HCT116 (cell line): ENCODE measurements around the gene HOXD8. TPM values are rescaled to one million over a fixed set of nuclear protein-coding genes. Genes with fewer than 3 reads are reported as not detected.

Source experiments
- ATAC-seq: fragments of 200-7000 bp; cut with Tn5 transposase; 2 replicates; pipeline ENCODE4 v1.9.1; 2020; ENCODE audit warnings: mild to moderate bottlenecking, moderate library complexity
- BruUV-seq: library from RNA; stranded (reverse); fragments of 400-500 nt; replicated peaks from 2 replicates; lab custom pipeline; 2021; lab: Mats Ljungman, UMichigan
- CTCF ChIA-PET: fragments of 300-600 bp; sonication (Branson Sonifier 250); formaldehyde crosslinking; loops from one replicate; lab custom pipeline; 2021; ENCODE audit warnings: antibody characterized with exemption; lab: Charles Lee
- POLR2A ChIA-PET: fragments of 300-600, 350-600 bp; sonication (Branson Sonifier 250); formaldehyde crosslinking; loops from one replicate; lab custom pipeline; 2021; ENCODE audit warnings: antibody characterized with exemption; lab: Charles Lee
- RAD21 ChIA-PET, 2 experiments: fragments of 300-600 bp; sonication (Branson Sonifier 250); formaldehyde crosslinking; loops; one replicate each; lab custom pipeline; 2023; ENCODE audit warnings: low total read pairs in 2 of 2; ENCODE audit not compliant: uncharacterized antibody in 2 of 2, unreplicated experiment in 2 of 2, low non-redundant PET in 1 of 2; lab: Charles Lee
- DNase-seq: peaks from one replicate; pipeline ENCODE4 v3.0.0-alpha.2; 2010; ENCODE audit warnings: low read depth, low spot score
- H2AFZ ChIP-seq: fragments of 200-600 bp; shearing (Covaris generic), sonication (generic); 2 replicates; pipeline ENCODE4 v1.6.1; 2017; ENCODE audit warnings: low read depth, mixed run types, mixed read lengths, antibody characterized with exemption, low read length; ENCODE audit not compliant: poor library complexity, severe bottlenecking
- H3K27ac ChIP-seq: 2 replicates; pipeline ENCODE4 v1.5.1; 2012; ENCODE audit warnings: low read depth, low read length
- H3K27me3 ChIP-seq: fragments of 200-600 bp; sonication (generic); 2 replicates; pipeline ENCODE4 v1.6.1; 2016; ENCODE audit warnings: mixed run types, low read length, mixed read lengths; ENCODE audit not compliant: insufficient read depth
- H3K36me3 ChIP-seq, 2 experiments: fragments of 200-500 bp in 1 of 2; fragments of 200-600 bp in 1 of 2; sonication (Bioruptor generic) in 1 of 2; sonication (generic) in 1 of 2; 2 replicates each; pipeline versions ENCODE4 v1.5.1 to v1.6.1; 2014 to 2016; ENCODE audit warnings: low read length in 2 of 2, inconsistent platforms in 1 of 2, mixed read lengths in 1 of 2, mixed run types in 1 of 2; ENCODE audit not compliant: insufficient read depth in 2 of 2, control insufficient read depth in 1 of 2
- H3K4me1 ChIP-seq, 2 experiments: fragments of 200-600 bp in 1 of 2; sonication (generic) in 1 of 2; 2 replicates each; pipeline versions ENCODE4 v1.5.1 to v1.6.1; 2012 to 2017; ENCODE audit warnings: low read length in 2 of 2, inconsistent platforms in 1 of 2, mild to moderate bottlenecking in 1 of 2, mixed read lengths in 1 of 2, mixed run types in 1 of 2, moderate library complexity in 1 of 2; ENCODE audit not compliant: insufficient read depth in 2 of 2, control insufficient read depth in 1 of 2
- H3K4me2 ChIP-seq: fragments of 200-600 bp; sonication (generic); 2 replicates; pipeline ENCODE4 v1.6.1; 2017; ENCODE audit warnings: mixed run types, low read length, mixed read lengths
- H3K4me3 ChIP-seq, 2 experiments: fragments of 200-600 bp in 1 of 2; sonication (generic) in 1 of 2; replicated peaks in 1 of 2; 2 replicates each; pipeline ENCODE4 v1.5.1; 2011 to 2016; ENCODE audit warnings: low read length in 2 of 2, control low read depth in 1 of 2, low read depth in 1 of 2, mild to moderate bottlenecking in 1 of 2, mixed read lengths in 1 of 2, mixed run types in 1 of 2
- H3K79me2 ChIP-seq: fragments of 200-600 bp; sonication (generic); 2 replicates; pipeline ENCODE4 v1.6.1; 2017; ENCODE audit warnings: mild to moderate bottlenecking, mixed run types, low read length, moderate library complexity, mixed read lengths; ENCODE audit not compliant: insufficient read depth
- H3K9ac ChIP-seq: fragments of 200-600 bp; sonication (generic); 2 replicates; pipeline ENCODE4 v1.6.1; 2016; ENCODE audit warnings: low read length, mixed read lengths
- H3K9me2 ChIP-seq: fragments of 200-600 bp; sonication (generic), shearing (Covaris generic); 2 replicates; pipeline ENCODE4 v1.6.1; 2017; ENCODE audit warnings: mixed run types, mild to moderate bottlenecking, moderate library complexity; ENCODE audit not compliant: insufficient read depth
- H3K9me3 ChIP-seq, 2 experiments: fragments of 200-500 bp in 1 of 2; fragments of 200-600 bp in 1 of 2; sonication (Bioruptor generic) in 1 of 2; sonication (generic) in 1 of 2; 2 replicates each; pipeline ENCODE4 v1.6.1; 2014 to 2017; ENCODE audit warnings: low read length in 2 of 2, mixed read lengths in 2 of 2, inconsistent platforms in 1 of 2, low read depth in 1 of 2, mild to moderate bottlenecking in 1 of 2, mixed run types in 1 of 2, moderate library complexity in 1 of 2; ENCODE audit not compliant: control insufficient read depth in 1 of 2, insufficient read depth in 1 of 2
- H4K20me1 ChIP-seq: fragments of 200-600 bp; sonication (generic), shearing (Covaris generic); 2 replicates; pipeline ENCODE4 v1.6.1; 2017; ENCODE audit warnings: mixed run types, mild to moderate bottlenecking, moderate library complexity; ENCODE audit not compliant: insufficient read depth
- CBX3 ChIP-seq: IDR thresholded peaks from 2 replicates; pipeline ENCODE4 v1.6.1; 2012; ENCODE audit warnings: low read depth
- CEBPB ChIP-seq: IDR thresholded peaks from 2 replicates; pipeline ENCODE4 v1.6.1; 2012; ENCODE audit warnings: low read depth
- EGR1 ChIP-seq: IDR thresholded peaks from 2 replicates; pipeline ENCODE4 v1.6.1; 2012; ENCODE audit warnings: low read depth
- EZH2 ChIP-seq: fragments of 200-600 bp; sonication (generic); IDR thresholded peaks from 2 replicates; pipeline ENCODE4 v1.6.1; 2017; ENCODE audit warnings: antibody characterized with exemption, mixed run types
- EZH2phosphoT487 ChIP-seq: fragments of 200-600 bp; IDR thresholded peaks from 2 replicates; pipeline ENCODE4 v1.6.1; 2018; ENCODE audit warnings: antibody characterized with exemption, borderline replicate concordance
- JUND ChIP-seq: IDR thresholded peaks from 2 replicates; pipeline ENCODE4 v1.6.1; 2012
- POLR2A ChIP-seq: IDR thresholded peaks from 2 replicates; pipeline ENCODE4 v1.7.0; 2011; ENCODE audit warnings: borderline replicate concordance; ENCODE audit not compliant: insufficient read depth, insufficient read length; ENCODE audit errors: extremely low read depth
- POLR2AphosphoS5 ChIP-seq: IDR thresholded peaks from 2 replicates; pipeline ENCODE4 v1.6.1; 2011; ENCODE audit warnings: mild to moderate bottlenecking, low read depth, low read length, moderate library complexity
- SIN3A ChIP-seq: IDR thresholded peaks from 2 replicates; pipeline ENCODE4 v1.6.1; 2012; ENCODE audit warnings: low read depth
- SP1 ChIP-seq: IDR thresholded peaks from 2 replicates; pipeline ENCODE4 v1.6.1; 2012; ENCODE audit warnings: low read depth
- ZNF274 ChIP-seq: fragments of 200-500 bp; sonication (Bioruptor generic); IDR thresholded peaks from 2 replicates; pipeline ENCODE4 v1.6.1; 2014; ENCODE audit warnings: mild to moderate bottlenecking, low read depth, low read length, inconsistent platforms
- intact Hi-C: fragments of 100-400 bp; cut with micrococcal nuclease; formaldehyde crosslinking; loops from 2 replicates; pipeline ENCODE4 v1.10.0; 2022
- total RNA-seq: library from RNA; stranded (reverse); gene quantifications from one replicate; pipeline ENCODE4 v1.2.1, GENCODE V29; 2021; ENCODE audit not compliant: unreplicated experiment
- TF ChIP-seq, protein P1 (sequence below): IDR thresholded peaks from 2 replicates; pipeline ENCODE4 v1.6.1; 2012
- TF ChIP-seq, protein P2 (sequence below): IDR thresholded peaks from 2 replicates; pipeline ENCODE4 v1.6.1; 2012; ENCODE audit warnings: low read depth
- TF ChIP-seq, protein P3 (sequence below): IDR thresholded peaks from 2 replicates; pipeline ENCODE4 v1.6.1; 2011; ENCODE audit warnings: mild to moderate bottlenecking, low read length, moderate library complexity; ENCODE audit not compliant: insufficient replicate concordance; ENCODE audit errors: extremely low read depth
- TF ChIP-seq, protein P4 (sequence below): IDR thresholded peaks from 2 replicates; pipeline ENCODE4 v1.6.1; 2012

Gene HOXD8
- total RNA-seq, 1 experiment from 2014 or later, result 6.0 TPM

DNA sequence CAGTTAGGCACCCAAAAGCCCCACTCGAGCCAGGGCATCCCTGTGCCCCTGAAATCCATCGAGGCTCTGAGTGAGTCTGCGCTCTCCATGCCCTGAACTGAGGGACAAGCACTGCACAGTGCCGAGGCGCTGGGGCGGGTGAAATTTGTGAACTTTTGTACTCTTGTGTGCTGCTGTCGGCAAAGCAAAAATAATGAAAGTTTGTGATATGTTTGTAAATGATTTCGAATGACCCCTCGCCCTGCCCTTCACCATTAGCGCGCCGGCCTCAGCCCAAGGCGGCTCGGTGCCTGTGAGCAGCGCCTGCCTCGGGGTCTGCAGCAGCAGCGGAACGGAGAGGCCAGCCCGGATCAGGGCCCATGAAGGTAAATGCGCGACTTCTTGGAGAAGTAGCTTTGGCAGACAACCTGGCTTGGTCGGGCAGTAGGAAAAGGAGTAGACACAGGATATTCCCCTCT lies 20.0 kb downstream of the HOXD8 start:
- no peak overlapping the region for H3K27ac ChIP-seq
- ATAC-seq (no peak), DNase-seq (no peak)
- H3K36me3 ChIP-seq, result no peaks in the 10 kb centered on the region
- H3K9me3 ChIP-seq, result no peaks in the 10 kb centered on the region
- no peak overlapping the region for H3K9ac ChIP-seq
- POLR2A ChIA-PET, result no interaction called here
- H3K4me1 ChIP-seq, result no peaks in the 10 kb centered on the region
- no peak overlapping the region for H3K4me3 ChIP-seq
- H3K4me2 ChIP-seq, result no peak overlapping the region
- no peak overlapping the region for H2AFZ ChIP-seq
- BruUV-seq, result no TSS peak
- RAD21 ChIA-PET, result no interaction called here
- no peaks in the 10 kb centered on the region for H3K9me2 ChIP-seq
- H4K20me1 ChIP-seq, result no peaks in the 10 kb centered on the region
- H3K27me3 ChIP-seq, result no peaks in the 10 kb centered on the region
- no peaks in the 10 kb centered on the region for H3K79me2 ChIP-seq
- intact Hi-C loops, result no loop called here
- TF ChIP-seq, protein P1, sequence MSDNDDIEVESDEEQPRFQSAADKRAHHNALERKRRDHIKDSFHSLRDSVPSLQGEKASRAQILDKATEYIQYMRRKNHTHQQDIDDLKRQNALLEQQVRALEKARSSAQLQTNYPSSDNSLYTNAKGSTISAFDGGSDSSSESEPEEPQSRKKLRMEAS, result no peak
- TF ChIP-seq SIN3A, result no peak
- TF ChIP-seq, protein P2, sequence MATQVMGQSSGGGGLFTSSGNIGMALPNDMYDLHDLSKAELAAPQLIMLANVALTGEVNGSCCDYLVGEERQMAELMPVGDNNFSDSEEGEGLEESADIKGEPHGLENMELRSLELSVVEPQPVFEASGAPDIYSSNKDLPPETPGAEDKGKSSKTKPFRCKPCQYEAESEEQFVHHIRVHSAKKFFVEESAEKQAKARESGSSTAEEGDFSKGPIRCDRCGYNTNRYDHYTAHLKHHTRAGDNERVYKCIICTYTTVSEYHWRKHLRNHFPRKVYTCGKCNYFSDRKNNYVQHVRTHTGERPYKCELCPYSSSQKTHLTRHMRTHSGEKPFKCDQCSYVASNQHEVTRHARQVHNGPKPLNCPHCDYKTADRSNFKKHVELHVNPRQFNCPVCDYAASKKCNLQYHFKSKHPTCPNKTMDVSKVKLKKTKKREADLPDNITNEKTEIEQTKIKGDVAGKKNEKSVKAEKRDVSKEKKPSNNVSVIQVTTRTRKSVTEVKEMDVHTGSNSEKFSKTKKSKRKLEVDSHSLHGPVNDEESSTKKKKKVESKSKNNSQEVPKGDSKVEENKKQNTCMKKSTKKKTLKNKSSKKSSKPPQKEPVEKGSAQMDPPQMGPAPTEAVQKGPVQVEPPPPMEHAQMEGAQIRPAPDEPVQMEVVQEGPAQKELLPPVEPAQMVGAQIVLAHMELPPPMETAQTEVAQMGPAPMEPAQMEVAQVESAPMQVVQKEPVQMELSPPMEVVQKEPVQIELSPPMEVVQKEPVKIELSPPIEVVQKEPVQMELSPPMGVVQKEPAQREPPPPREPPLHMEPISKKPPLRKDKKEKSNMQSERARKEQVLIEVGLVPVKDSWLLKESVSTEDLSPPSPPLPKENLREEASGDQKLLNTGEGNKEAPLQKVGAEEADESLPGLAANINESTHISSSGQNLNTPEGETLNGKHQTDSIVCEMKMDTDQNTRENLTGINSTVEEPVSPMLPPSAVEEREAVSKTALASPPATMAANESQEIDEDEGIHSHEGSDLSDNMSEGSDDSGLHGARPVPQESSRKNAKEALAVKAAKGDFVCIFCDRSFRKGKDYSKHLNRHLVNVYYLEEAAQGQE, result no peak
- CTCF ChIA-PET, result no interaction called here

DNA sequence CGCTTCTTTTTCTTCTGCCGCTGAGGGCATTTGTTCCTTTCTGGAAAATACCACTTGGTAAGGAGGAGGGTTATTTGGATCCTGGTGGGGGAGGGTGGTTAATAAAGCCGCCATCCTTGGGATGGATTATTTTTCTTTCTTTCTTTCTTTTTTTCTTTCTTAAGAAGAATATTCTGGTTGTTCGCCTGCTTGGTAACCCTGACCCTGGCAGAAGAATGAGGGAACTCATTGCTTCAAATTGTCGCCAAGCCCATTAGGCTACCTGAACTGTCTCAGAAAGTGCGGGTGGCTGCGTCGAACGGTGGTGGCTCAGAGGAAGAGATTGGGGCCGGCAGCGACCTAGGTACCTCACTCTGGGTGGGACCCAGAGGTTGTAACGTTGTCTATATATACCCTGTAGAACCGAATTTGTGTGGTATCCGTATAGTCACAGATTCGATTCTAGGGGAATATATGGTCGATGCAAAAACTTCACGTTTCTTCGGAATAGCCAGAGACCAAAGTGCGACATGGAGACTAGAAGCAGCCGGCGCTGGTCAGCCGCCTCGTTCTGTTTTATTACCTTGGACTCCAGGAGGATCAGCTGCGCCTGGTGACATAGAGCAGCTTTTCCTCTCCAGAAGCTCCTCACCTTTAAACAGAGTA lies 20.6 kb downstream of the HOXD8 start:
- Histone ChIP-seq H3K27me3 (no peaks in the 10 kb centered on the region), H3K9me2 (no peaks in the 10 kb centered on the region), H3K4me3 (no peak overlapping the region), H3K9me3 (no peaks in the 10 kb centered on the region), H3K36me3 (no peaks in the 10 kb centered on the region), H4K20me1 (no peaks in the 10 kb centered on the region), H3K4me1 (no peaks in the 10 kb centered on the region), H2AFZ (no peak overlapping the region), H3K9ac (no peak overlapping the region), H3K4me2 (no peak overlapping the region), H3K79me2 (no peaks in the 10 kb centered on the region), H3K27ac (no peak overlapping the region)
- DNase-seq, result no peak
- BruUV-seq, result no TSS peak
- intact Hi-C loops, result no loop called here
- RAD21 ChIA-PET, result no interaction called here
- CTCF ChIA-PET, result no interaction called here
- ATAC-seq, result no peak
- POLR2A ChIA-PET, result no interaction called here
- TF ChIP-seq SP1, result no peak
- no peak for TF ChIP-seq EZH2phosphoT487
- TF ChIP-seq POLR2A, result no peak
- no peak for TF ChIP-seq CEBPB
- no peak for TF ChIP-seq ZNF274
- no peak for TF ChIP-seq EZH2
- TF ChIP-seq POLR2AphosphoS5, result no peak
- TF ChIP-seq, protein P3, sequence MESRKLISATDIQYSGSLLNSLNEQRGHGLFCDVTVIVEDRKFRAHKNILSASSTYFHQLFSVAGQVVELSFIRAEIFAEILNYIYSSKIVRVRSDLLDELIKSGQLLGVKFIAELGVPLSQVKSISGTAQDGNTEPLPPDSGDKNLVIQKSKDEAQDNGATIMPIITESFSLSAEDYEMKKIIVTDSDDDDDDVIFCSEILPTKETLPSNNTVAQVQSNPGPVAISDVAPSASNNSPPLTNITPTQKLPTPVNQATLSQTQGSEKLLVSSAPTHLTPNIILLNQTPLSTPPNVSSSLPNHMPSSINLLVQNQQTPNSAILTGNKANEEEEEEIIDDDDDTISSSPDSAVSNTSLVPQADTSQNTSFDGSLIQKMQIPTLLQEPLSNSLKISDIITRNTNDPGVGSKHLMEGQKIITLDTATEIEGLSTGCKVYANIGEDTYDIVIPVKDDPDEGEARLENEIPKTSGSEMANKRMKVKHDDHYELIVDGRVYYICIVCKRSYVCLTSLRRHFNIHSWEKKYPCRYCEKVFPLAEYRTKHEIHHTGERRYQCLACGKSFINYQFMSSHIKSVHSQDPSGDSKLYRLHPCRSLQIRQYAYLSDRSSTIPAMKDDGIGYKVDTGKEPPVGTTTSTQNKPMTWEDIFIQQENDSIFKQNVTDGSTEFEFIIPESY, result no peak
- TF ChIP-seq, protein P4, sequence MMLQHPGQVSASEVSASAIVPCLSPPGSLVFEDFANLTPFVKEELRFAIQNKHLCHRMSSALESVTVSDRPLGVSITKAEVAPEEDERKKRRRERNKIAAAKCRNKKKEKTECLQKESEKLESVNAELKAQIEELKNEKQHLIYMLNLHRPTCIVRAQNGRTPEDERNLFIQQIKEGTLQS, result no peak
- no peak for TF ChIP-seq CBX3
- TF ChIP-seq EGR1, result no peak
- no peak for TF ChIP-seq JUND
